Karpas-422 (cell line): ENCODE results near the gene AGBL4. TPM values are rescaled to one million over a fixed set of nuclear protein-coding genes. Genes with fewer than 3 reads are reported as not detected.

Experiments used
- DNase-seq: peaks from one replicate; pipeline ENCODE4 v3.0.0-alpha.2; 2015
- H2AFZ ChIP-seq: fragments of 200-600 bp; sonication (generic); 2 replicates; pipeline ENCODE4 v1.6.1; 2014; ENCODE audit warnings: antibody characterized with exemption, low read length, mixed read lengths
- H3K27ac ChIP-seq: fragments of 200-600 bp; sonication (generic); 2 replicates; pipeline ENCODE4 v1.5.1; 2014; ENCODE audit warnings: mild to moderate bottlenecking, low read length, moderate library complexity
- H3K27me3 ChIP-seq: fragments of 200-600 bp; sonication (generic); 2 replicates; pipeline ENCODE4 v1.6.1; 2014; ENCODE audit warnings: low read length, mixed read lengths
- H3K36me3 ChIP-seq: fragments of 200-600 bp; sonication (generic); 2 replicates; pipeline ENCODE4 v1.6.1; 2014; ENCODE audit warnings: low read length, mixed read lengths; ENCODE audit not compliant: insufficient read depth
- H3K4me1 ChIP-seq: fragments of 200-600 bp; sonication (generic); 2 replicates; pipeline ENCODE4 v1.6.1; 2014; ENCODE audit warnings: mild to moderate bottlenecking, low read length, mixed read lengths
- H3K4me2 ChIP-seq: fragments of 200-600 bp; sonication (generic); 2 replicates; pipeline ENCODE4 v1.6.1; 2014; ENCODE audit warnings: low read length, low read depth, mild to moderate bottlenecking; ENCODE audit not compliant: poor library complexity, severe bottlenecking
- H3K4me3 ChIP-seq: fragments of 200-600 bp; sonication (generic); 2 replicates; pipeline ENCODE4 v1.5.1; 2014; ENCODE audit warnings: mild to moderate bottlenecking, antibody characterized with exemption, low read length, mixed read lengths
- H3K79me2 ChIP-seq: fragments of 200-600 bp; sonication (generic); 2 replicates; pipeline ENCODE4 v1.6.1; 2014; ENCODE audit warnings: mild to moderate bottlenecking, low read length, mixed read lengths
- H3K9ac ChIP-seq: fragments of 200-600 bp; sonication (generic); 2 replicates; pipeline ENCODE4 v1.6.0; 2014; ENCODE audit warnings: low read length
- H3K9me2 ChIP-seq: fragments of 200-600 bp; sonication (generic), shearing (Covaris generic); replicated peaks from 2 replicates; pipeline ENCODE4 v1.6.0; 2014; ENCODE audit warnings: mild to moderate bottlenecking, low read length, moderate library complexity; ENCODE audit not compliant: insufficient read depth
- H3K9me3 ChIP-seq: fragments of 300-700, 200-600 bp; sonication (generic); 2 replicates; pipeline ENCODE4 v1.6.1; 2014; ENCODE audit warnings: low read length, mixed read lengths
- H4K20me1 ChIP-seq: fragments of 200-600 bp; sonication (generic); 2 replicates; pipeline ENCODE4 v1.6.1; 2014; ENCODE audit warnings: mild to moderate bottlenecking, antibody characterized with exemption, low read length, low read depth; ENCODE audit not compliant: insufficient read depth
- total RNA-seq: library from RNA; depleted of rRNA; stranded (reverse); fragments of >200 nt; shearing (Covaris generic); gene quantifications from 2 replicates; pipeline ENCODE4 v1.2.3, GENCODE V29; 2014; ENCODE audit warnings: low replicate concordance

AGBL4 gene
- total RNA-seq, 1 experiment from 2014 or later, result not detected

GRCh38 chr1:48848035-48848434 is 1175.7 kb downstream of the AGBL4 start:
- Histone ChIP-seq H3K27ac (no peak overlapping the region), H3K79me2 (no peaks in the 10 kb centered on the region), H3K4me2 (no peak overlapping the region), H4K20me1 (no peaks in the 10 kb centered on the region), H3K9ac (no peak overlapping the region), H3K9me3 (no peaks in the 10 kb centered on the region), H3K9me2 (no peaks in the 10 kb centered on the region), H3K4me1 (no peaks in the 10 kb centered on the region), H3K27me3 (no peaks in the 10 kb centered on the region), H2AFZ (no peak overlapping the region), H3K36me3 (no peaks in the 10 kb centered on the region), H3K4me3 (no peak overlapping the region)
- DNase-seq, result no peak

DNA sequence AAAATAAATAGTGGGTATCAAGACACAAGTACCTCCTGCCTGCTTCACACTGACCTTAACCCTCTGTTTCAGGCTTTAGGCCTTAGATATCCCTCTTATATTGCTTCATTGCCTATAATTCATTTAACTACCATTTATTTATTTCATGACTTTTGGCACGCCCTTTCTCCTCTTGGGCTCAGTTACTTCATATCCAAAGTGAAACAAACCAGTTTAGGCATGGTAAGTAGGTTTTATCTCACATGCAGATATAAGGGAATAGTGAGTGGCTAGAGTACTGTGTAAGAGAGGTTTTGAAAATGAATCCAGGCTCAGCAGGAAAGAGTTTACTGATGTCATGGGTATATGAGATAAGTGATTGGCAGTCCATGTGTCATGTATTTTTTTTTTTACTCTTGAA is 1177.3 kb downstream of the AGBL4 start:
- H2AFZ ChIP-seq, result no peak overlapping the region
- no peak overlapping the region for H3K9ac ChIP-seq
- no peaks in the 10 kb centered on the region for H3K9me2 ChIP-seq

DNA sequence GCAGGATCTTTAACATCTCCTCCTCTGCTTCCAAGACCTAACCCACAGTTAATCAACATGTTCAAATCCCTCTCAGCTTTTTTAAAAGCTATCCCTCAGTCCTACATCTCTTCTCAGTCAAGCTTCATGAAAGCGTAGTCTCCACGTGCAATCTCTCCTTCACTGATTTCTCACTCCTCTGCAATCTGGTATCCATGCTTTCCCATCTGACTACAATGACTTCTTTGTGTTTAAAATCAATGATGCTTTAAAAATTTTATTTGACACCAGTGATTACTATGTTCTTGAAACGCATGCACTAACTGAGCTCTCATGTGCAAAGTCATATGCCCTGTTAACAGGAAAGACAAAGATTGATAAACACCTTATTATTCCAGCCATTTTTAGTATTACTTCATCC is 1179.6 kb downstream of the AGBL4 start:
- Histone ChIP-seq H2AFZ (no peak overlapping the region), H3K4me2 (no peak overlapping the region), H3K27ac (no peak overlapping the region), H3K9me2 (no peaks in the 10 kb centered on the region), H3K4me3 (no peak overlapping the region), H3K9me3 (no peaks in the 10 kb centered on the region), H3K79me2 (no peaks in the 10 kb centered on the region), H3K9ac (no peak overlapping the region), H3K4me1 (no peaks in the 10 kb centered on the region), H4K20me1 (no peaks in the 10 kb centered on the region), H3K36me3 (no peaks in the 10 kb centered on the region), H3K27me3 (no peaks in the 10 kb centered on the region)
- no peak for DNase-seq

More for the DNA sequence above, 1177.3 kb downstream of the AGBL4 start:
- H3K79me2 ChIP-seq, result no peaks in the 10 kb centered on the region
- H4K20me1 ChIP-seq, result no peaks in the 10 kb centered on the region
- no peaks in the 10 kb centered on the region for H3K36me3 ChIP-seq
- no peak for DNase-seq
- H3K4me3 ChIP-seq, result no peak overlapping the region
- no peaks in the 10 kb centered on the region for H3K27me3 ChIP-seq
- H3K4me2 ChIP-seq, result no peak overlapping the region
- H3K4me1 ChIP-seq, result no peaks in the 10 kb centered on the region
- no peak overlapping the region for H3K27ac ChIP-seq
- H3K9me3 ChIP-seq, result no peaks in the 10 kb centered on the region

DNA sequence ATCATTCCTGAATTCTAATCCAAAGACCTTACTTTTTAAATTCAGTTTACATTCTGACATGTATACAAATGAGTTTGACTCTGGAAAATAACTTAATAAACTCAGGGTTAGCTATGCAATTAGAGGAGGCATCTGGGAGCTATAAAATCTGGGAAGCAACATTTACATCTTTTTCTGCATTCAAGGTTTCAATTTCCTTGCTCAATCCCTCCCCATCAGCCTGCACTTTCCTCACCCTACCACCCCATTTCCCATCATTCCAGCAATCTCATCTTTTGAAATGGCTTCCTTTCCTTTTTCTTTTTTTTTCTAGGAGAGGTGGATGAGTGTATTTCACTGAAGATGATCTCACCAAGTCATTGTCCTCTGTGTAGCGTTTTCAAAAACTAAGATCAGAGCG is 1181.8 kb downstream of the AGBL4 start:
- H3K4me1 ChIP-seq, result no peaks in the 10 kb centered on the region
- H3K27ac ChIP-seq, result no peak overlapping the region
- H4K20me1 ChIP-seq, result no peaks in the 10 kb centered on the region
- no peaks in the 10 kb centered on the region for H3K27me3 ChIP-seq
- H3K4me3 ChIP-seq, result no peak overlapping the region
- H3K9ac ChIP-seq, result no peak overlapping the region
- H3K79me2 ChIP-seq, result no peaks in the 10 kb centered on the region
- no peak overlapping the region for H2AFZ ChIP-seq
- no peak for DNase-seq
- H3K4me2 ChIP-seq, result no peak overlapping the region
- H3K9me3 ChIP-seq, result no peaks in the 10 kb centered on the region
- no peaks in the 10 kb centered on the region for H3K36me3 ChIP-seq
- no peaks in the 10 kb centered on the region for H3K9me2 ChIP-seq

DNA sequence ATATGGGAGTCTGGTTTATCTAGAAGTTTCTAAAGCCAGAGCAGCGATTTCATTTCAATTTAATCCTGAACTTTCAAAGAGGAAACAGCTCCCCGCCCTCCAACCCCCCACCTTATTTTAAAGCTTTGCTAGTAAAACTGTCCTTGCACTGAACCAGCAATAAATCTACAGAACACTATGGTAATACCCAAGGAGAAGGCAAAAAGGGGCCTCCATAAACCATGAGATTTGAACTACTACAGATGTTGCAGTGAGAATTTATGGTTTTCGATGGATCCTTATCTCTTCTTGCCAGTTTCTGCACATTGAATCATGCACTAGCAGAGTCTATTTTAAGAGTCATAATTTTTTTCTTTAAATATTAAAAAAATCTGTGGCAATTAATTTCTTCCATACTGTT is 1182.3 kb downstream of the AGBL4 start:
- Histone ChIP-seq H4K20me1 (no peaks in the 10 kb centered on the region), H3K9me2 (no peaks in the 10 kb centered on the region), H2AFZ (no peak overlapping the region), H3K79me2 (no peaks in the 10 kb centered on the region), H3K9me3 (no peaks in the 10 kb centered on the region), H3K36me3 (no peaks in the 10 kb centered on the region), H3K27ac (no peak overlapping the region), H3K9ac (no peak overlapping the region), H3K4me1 (no peaks in the 10 kb centered on the region), H3K4me3 (no peak overlapping the region), H3K27me3 (no peaks in the 10 kb centered on the region), H3K4me2 (no peak overlapping the region)
- DNase-seq, result no peak

- no peak overlapping the region for H3K4me2 ChIP-seq
- no peaks in the 10 kb centered on the region for H3K4me1 ChIP-seq
- no peak for DNase-seq
These were observed 1192.4 kb downstream of the AGBL4 start for GRCh38 chr1:48831120-48831978.

DNA sequence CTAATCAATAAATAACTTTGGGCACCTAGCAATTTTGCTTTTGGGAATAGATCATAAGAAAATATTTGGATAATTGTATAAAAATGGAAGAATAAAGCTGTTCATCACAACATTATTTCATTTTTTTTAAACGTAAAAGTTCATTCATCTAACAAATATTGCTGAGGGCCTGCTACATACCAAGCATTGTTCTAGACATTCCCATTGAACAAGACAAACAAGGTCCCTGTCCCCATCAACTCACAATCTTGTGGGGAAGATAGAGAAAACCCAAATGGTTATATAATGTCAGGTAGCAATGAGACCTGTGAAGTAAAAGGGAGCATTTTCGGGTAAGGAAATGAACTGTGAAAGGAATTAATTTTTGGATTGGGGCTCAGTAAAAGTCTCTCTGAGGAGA is 1193.0 kb downstream of the AGBL4 start:
- Histone ChIP-seq H3K4me2 (no peak overlapping the region), H3K27ac (no peak overlapping the region), H3K9me2 (no peaks in the 10 kb centered on the region), H3K4me1 (no peaks in the 10 kb centered on the region), H3K36me3 (no peaks in the 10 kb centered on the region), H3K27me3 (no peaks in the 10 kb centered on the region), H4K20me1 (no peaks in the 10 kb centered on the region), H2AFZ (no peak overlapping the region), H3K9ac (no peak overlapping the region), H3K9me3 (no peaks in the 10 kb centered on the region), H3K79me2 (no peaks in the 10 kb centered on the region), H3K4me3 (no peak overlapping the region)
- no peak for DNase-seq

More at GRCh38 chr1:48831120-48831978, 1192.4 kb downstream of the AGBL4 start:
- Histone ChIP-seq H3K9me3 (no peaks in the 10 kb centered on the region), H3K9ac (no peak overlapping the region), H4K20me1 (no peaks in the 10 kb centered on the region), H3K79me2 (no peaks in the 10 kb centered on the region), H3K36me3 (no peaks in the 10 kb centered on the region), H3K27me3 (no peaks in the 10 kb centered on the region), H3K27ac (no peak overlapping the region), H2AFZ (no peak overlapping the region), H3K9me2 (no peaks in the 10 kb centered on the region), H3K4me3 (no peak overlapping the region)

DNA sequence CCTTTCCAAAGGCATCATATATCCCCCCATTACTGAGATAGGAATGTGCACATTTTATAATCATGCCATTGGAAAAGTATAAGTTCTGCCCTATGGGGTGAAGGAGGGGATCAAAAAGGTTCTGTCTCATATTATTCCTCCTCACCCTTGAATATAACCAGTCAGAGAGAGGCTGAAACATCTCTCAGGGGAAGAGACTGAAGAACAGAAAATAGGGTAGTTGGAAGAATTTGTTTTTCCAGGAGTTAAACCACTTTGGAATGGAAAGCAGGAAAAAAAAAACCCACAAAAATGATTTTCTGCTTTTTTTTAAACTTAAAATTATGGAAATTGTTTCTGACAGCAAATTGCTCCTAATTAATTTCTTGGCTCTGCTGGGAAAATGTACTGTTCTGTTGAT is 1194.3 kb downstream of the AGBL4 start:
- Histone ChIP-seq H3K9me2 (no peaks in the 10 kb centered on the region), H3K4me1 (no peaks in the 10 kb centered on the region), H3K9ac (no peak overlapping the region), H3K4me2 (no peak overlapping the region), H3K79me2 (no peaks in the 10 kb centered on the region), H4K20me1 (no peaks in the 10 kb centered on the region), H3K9me3 (no peaks in the 10 kb centered on the region), H3K4me3 (no peak overlapping the region), H2AFZ (no peak overlapping the region), H3K27me3 (no peaks in the 10 kb centered on the region), H3K27ac (no peak overlapping the region), H3K36me3 (no peaks in the 10 kb centered on the region)
- DNase-seq, result no peak
